ENCODE data around the gene NBL1.
"Not testable (repeated sequence)": the region's sequence is repeated elsewhere in the genome, so short reads cannot be mapped to it uniquely, and the experiment has no call there.

NBL1 gene

GRCh38 chr1:19625291-19625937 is 18.7 kb upstream of the NBL1 start:
- H3K27me3 ChIP-seq (ENCODE audit: low read length): no peaks in the 10 kb centered on the region
- no peak for TF ChIP-seq EZH2phosphoT487 (conservative IDR thresholded peaks at IDR 0.05; ENCODE audit: low read length)
- no peak for TF ChIP-seq CTCF (IDR thresholded peaks at IDR 0.05; ENCODE audit: insufficient read depth, low read length, poor library complexity, severe bottlenecking)
- no peaks in the 10 kb centered on the region for H4K20me1 ChIP-seq (ENCODE audit: low read depth, low read length)
- H3F3A ChIP-seq (ENCODE audit: insufficient read depth): no peaks in the 10 kb centered on the region
- no peaks in the 10 kb centered on the region for H3K9me3 ChIP-seq (ENCODE audit: insufficient read depth, low read length)
- no peak overlapping the region for H3K9ac ChIP-seq (ENCODE audit: low read length)
- H3K4me3 ChIP-seq (ENCODE audit: insufficient read depth, low read length, poor library complexity, severe bottlenecking): no peak overlapping the region
- peaks cover 15% of the 10 kb centered on the region for H3K79me2 ChIP-seq (ENCODE audit: insufficient read depth, low read length)
- H3K4me2 ChIP-seq (ENCODE audit: low read depth, low read length, poor library complexity, severe bottlenecking): no peak overlapping the region
- no peaks in the 10 kb centered on the region for H3K36me3 ChIP-seq (ENCODE audit: low read length)
- H3K9me2 ChIP-seq (replicated peaks; ENCODE audit: insufficient read depth, low read length): no peaks in the 10 kb centered on the region
- no peak overlapping the region for H3K27ac ChIP-seq (ENCODE audit: low read depth, low read length)
- no peak overlapping the region for H2AFZ ChIP-seq (ENCODE audit: low read depth, low read length, severe bottlenecking)

- H4K20me1 ChIP-seq (ENCODE audit: low read depth, low read length): no peaks in the 10 kb centered on the region
- H3K27ac ChIP-seq (ENCODE audit: low read depth, low read length): no peak overlapping the region
- no peaks in the 10 kb centered on the region for H3F3A ChIP-seq (ENCODE audit: insufficient read depth)
- H3K9me3 ChIP-seq (ENCODE audit: insufficient read depth, low read length): no peaks in the 10 kb centered on the region
- no peaks in the 10 kb centered on the region for H3K79me2 ChIP-seq (ENCODE audit: insufficient read depth, low read length)
- H2AFZ ChIP-seq (ENCODE audit: low read depth, low read length, severe bottlenecking): no peak overlapping the region
- H3K9me2 ChIP-seq (replicated peaks; ENCODE audit: insufficient read depth, low read length): no peaks in the 10 kb centered on the region
- no peaks in the 10 kb centered on the region for H3K36me3 ChIP-seq (ENCODE audit: low read length)
- H3K27me3 ChIP-seq (ENCODE audit: low read length): no peaks in the 10 kb centered on the region
- H3K9ac ChIP-seq (ENCODE audit: low read length): no peak overlapping the region
- no peak for TF ChIP-seq EZH2phosphoT487 (conservative IDR thresholded peaks at IDR 0.05; ENCODE audit: low read length)
- TF ChIP-seq CTCF (IDR thresholded peaks at IDR 0.05; ENCODE audit: insufficient read depth, low read length, poor library complexity, severe bottlenecking): no peak
- H3K4me2 ChIP-seq (ENCODE audit: low read depth, low read length, poor library complexity, severe bottlenecking): no peak overlapping the region
- H3K4me3 ChIP-seq (ENCODE audit: insufficient read depth, low read length, poor library complexity, severe bottlenecking): no peak overlapping the region
Measured at GRCh38 chr1:19628879-19629278, 15.2 kb upstream of the NBL1 start.

- Histone ChIP-seq H3K9me2 (replicated peaks; ENCODE audit: insufficient read depth, low read length) (no peaks in the 10 kb centered on the region), H3K9me3 (ENCODE audit: insufficient read depth, low read length) (no peaks in the 10 kb centered on the region), H2AFZ (ENCODE audit: low read depth, low read length, severe bottlenecking) (no peak overlapping the region), H3F3A (ENCODE audit: insufficient read depth) (no peaks in the 10 kb centered on the region), H3K4me2 (ENCODE audit: low read depth, low read length, poor library complexity, severe bottlenecking) (no peak overlapping the region), H4K20me1 (ENCODE audit: low read depth, low read length) (no peaks in the 10 kb centered on the region), H3K79me2 (ENCODE audit: insufficient read depth, low read length) (no peaks in the 10 kb centered on the region), H3K4me3 (ENCODE audit: insufficient read depth, low read length, poor library complexity, severe bottlenecking) (no peak overlapping the region), H3K27me3 (ENCODE audit: low read length) (no peaks in the 10 kb centered on the region), H3K36me3 (ENCODE audit: low read length) (no peaks in the 10 kb centered on the region), H3K9ac (ENCODE audit: low read length) (no peak overlapping the region), H3K27ac (ENCODE audit: low read depth, low read length) (no peak overlapping the region)
- no peak for TF ChIP-seq CTCF (IDR thresholded peaks at IDR 0.05; ENCODE audit: insufficient read depth, low read length, poor library complexity, severe bottlenecking)
- TF ChIP-seq EZH2phosphoT487 (conservative IDR thresholded peaks at IDR 0.05; ENCODE audit: low read length): no peak
Measured at GRCh38 chr1:19629357-19629756, 14.8 kb upstream of the NBL1 start.

- not testable (repeated sequence) for H2AFZ ChIP-seq (ENCODE audit: low read depth, low read length, severe bottlenecking); H3K27ac ChIP-seq (ENCODE audit: low read depth, low read length); H3K27me3 ChIP-seq (ENCODE audit: low read length); H3F3A ChIP-seq (ENCODE audit: insufficient read depth); H3K36me3 ChIP-seq (ENCODE audit: low read length); H3K9me3 ChIP-seq (ENCODE audit: insufficient read depth, low read length); H3K9me2 ChIP-seq (replicated peaks; ENCODE audit: insufficient read depth, low read length); H3K79me2 ChIP-seq (ENCODE audit: insufficient read depth, low read length); H3K9ac ChIP-seq (ENCODE audit: low read length); H3K4me2 ChIP-seq (ENCODE audit: low read depth, low read length, poor library complexity, severe bottlenecking); H4K20me1 ChIP-seq (ENCODE audit: low read depth, low read length); H3K4me3 ChIP-seq (ENCODE audit: insufficient read depth, low read length, poor library complexity, severe bottlenecking)
Measured at GRCh38 chr1:19630192-19630591, 13.9 kb upstream of the NBL1 start.
